ENCODE data around the gene BCAN. TPM values are rescaled to one million over a fixed set of nuclear protein-coding genes. Genes with fewer than 3 reads are reported as not detected.

BCAN gene
- total and polyA plus RNA-seq, 12 donors, result 0.11 to 36.3 (median 5.6) TPM; not detected in 2

DNA sequence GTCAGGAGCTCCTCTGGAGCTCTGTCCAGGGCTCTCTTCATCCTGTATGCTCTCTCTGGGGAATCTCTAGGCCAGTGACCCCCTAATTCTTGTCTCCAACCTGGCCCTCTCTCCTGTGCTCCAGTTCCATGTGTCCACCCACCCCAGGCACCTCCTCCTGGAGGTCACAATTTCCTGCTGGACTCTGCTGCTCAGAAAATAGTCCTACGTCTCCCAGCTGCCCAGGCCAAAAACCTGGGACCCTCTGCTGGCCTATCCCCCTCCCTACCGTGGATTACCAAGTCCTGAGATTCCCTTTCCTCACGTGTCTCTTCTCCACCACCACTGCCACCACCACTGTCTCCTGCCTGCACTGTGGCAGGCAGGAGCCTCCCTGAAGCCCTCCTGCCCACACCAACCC lies 23.6 kb downstream of the BCAN start:
- peak overlapping the region in 4 of 5 donors; percentile 13 to 93 (median 46) for H3K27ac ChIP-seq

DNA sequence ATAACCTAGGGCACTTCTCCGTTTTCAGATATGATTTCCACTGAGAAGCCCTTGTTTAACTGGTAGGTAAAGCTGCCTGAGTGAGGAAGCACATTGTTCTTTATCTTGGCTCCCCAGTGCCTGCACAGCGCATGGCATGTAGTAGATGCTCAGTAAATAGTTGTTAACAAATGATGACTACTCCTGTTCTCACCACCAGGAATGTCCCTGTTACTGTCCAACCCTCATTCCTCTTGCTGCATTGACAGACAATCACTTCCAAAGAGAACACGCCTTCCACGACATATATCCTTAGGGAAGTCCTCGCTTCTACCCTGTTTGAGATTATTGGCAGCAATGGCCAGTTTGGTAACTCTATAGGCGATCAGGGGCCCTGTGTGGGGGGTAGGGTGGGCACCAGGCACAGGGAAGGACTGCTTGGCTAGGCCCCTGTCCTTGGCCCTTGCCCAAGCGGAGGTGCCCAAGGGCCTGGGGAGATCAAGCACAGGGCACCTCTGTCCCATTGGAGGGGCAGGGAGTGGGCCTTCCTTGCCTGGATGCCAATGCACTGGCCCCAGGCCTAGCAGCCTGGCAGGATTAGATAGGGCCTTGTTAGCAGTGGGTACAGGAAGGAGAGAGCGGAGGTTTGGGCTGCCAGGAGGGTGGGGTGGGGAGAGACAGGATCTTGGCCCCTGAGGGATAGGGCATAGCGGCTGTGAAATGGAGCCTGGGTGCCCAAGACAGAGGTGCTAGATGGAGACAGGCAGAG lies 25.1 kb downstream of the BCAN start:
- peaks cover 7 to 47% of the 10 kb centered on the region in 2 donors for H3K4me1 ChIP-seq (replicated peaks in 1 of 2)

More for the DNA sequence above, 23.6 kb downstream of the BCAN start:
- Histone ChIP-seq H3K4me1 (replicated peaks in 1 of 2) (peaks cover 19 to 60% of the 10 kb centered on the region in 2 donors), H3K27me3 (no peaks in the 10 kb centered on the region), H3K9me3 (replicated peaks in 1 of 3) (no peaks in the 10 kb centered on the region), H3K4me3 (no peak overlapping the region), H3K36me3 (replicated peaks in 1 of 2) (no peaks in the 10 kb centered on the region)
- DNase-seq, result no peak
- TF ChIP-seq POLR2A (IDR thresholded peaks at IDR 0.05), result no peak
- TF ChIP-seq, protein P1, sequence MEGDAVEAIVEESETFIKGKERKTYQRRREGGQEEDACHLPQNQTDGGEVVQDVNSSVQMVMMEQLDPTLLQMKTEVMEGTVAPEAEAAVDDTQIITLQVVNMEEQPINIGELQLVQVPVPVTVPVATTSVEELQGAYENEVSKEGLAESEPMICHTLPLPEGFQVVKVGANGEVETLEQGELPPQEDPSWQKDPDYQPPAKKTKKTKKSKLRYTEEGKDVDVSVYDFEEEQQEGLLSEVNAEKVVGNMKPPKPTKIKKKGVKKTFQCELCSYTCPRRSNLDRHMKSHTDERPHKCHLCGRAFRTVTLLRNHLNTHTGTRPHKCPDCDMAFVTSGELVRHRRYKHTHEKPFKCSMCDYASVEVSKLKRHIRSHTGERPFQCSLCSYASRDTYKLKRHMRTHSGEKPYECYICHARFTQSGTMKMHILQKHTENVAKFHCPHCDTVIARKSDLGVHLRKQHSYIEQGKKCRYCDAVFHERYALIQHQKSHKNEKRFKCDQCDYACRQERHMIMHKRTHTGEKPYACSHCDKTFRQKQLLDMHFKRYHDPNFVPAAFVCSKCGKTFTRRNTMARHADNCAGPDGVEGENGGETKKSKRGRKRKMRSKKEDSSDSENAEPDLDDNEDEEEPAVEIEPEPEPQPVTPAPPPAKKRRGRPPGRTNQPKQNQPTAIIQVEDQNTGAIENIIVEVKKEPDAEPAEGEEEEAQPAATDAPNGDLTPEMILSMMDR (IDR thresholded peaks at IDR 0.05), result no peak
- intact Hi-C loops (cut with DNase I), result no loop called here
- 46 to 77% (median 71%) methylated on average over 3 of the region's 3 CpGs for WGBS, 4 donors

DNA sequence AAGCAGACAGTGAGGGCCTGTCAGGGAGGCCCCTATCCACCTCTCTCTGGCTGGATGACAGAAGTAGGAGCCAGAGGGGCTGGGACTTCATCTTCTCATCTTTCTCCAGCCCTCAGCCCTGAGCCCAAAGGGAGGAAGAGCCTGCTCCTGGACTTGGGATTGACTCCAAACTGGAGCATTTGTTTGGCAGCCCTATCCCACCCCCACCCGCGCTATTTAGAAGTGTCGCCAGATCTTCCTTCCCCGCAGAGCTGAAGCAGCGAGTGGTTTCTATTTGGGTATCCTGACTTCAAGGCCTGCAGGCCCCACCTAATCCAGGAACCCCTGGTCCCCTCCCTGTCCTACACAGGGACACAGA lies 25.7 kb downstream of the BCAN start:
- Histone ChIP-seq H3K27ac (peak overlapping the region in 2 of 5 donors; percentile 63 to 69), H3K27me3 (no peaks in the 10 kb centered on the region), H3K36me3 (replicated peaks in 1 of 2) (no peaks in the 10 kb centered on the region), H3K9me3 (replicated peaks in 1 of 3) (no peaks in the 10 kb centered on the region), H3K4me1 (replicated peaks in 1 of 2) (peaks cover 7 to 41% of the 10 kb centered on the region in 2 donors), H3K4me3 (no peak overlapping the region)
- 49 to 97% (median 73%) methylated on average over 4 to 5 of the region's 5 CpGs for WGBS, 4 donors
- intact Hi-C loops (cut with DNase I), result no loop called here
- no peak for DNase-seq
- TF ChIP-seq, protein P1 (IDR thresholded peaks at IDR 0.05), result no peak
- TF ChIP-seq POLR2A (IDR thresholded peaks at IDR 0.05), result no peak

More for the DNA sequence above, 25.1 kb downstream of the BCAN start:
- no peak overlapping the region for H3K4me3 ChIP-seq
- no peaks in the 10 kb centered on the region for H3K36me3 ChIP-seq (replicated peaks in 1 of 2)
- TF ChIP-seq, protein P1 (IDR thresholded peaks at IDR 0.05), result no peak
- TF ChIP-seq POLR2A (IDR thresholded peaks at IDR 0.05), result no peak
- peak overlapping the region in 2 of 5 donors; percentile 63 to 69 for H3K27ac ChIP-seq
- no peaks in the 10 kb centered on the region for H3K27me3 ChIP-seq
- 83 to 93% (median 88%) methylated on average over 7 to 9 of the region's 9 CpGs for WGBS, 4 donors
- no peaks in the 10 kb centered on the region for H3K9me3 ChIP-seq (replicated peaks in 1 of 3)
- no peak for DNase-seq
- intact Hi-C loops (cut with DNase I), result no loop called here

DNA sequence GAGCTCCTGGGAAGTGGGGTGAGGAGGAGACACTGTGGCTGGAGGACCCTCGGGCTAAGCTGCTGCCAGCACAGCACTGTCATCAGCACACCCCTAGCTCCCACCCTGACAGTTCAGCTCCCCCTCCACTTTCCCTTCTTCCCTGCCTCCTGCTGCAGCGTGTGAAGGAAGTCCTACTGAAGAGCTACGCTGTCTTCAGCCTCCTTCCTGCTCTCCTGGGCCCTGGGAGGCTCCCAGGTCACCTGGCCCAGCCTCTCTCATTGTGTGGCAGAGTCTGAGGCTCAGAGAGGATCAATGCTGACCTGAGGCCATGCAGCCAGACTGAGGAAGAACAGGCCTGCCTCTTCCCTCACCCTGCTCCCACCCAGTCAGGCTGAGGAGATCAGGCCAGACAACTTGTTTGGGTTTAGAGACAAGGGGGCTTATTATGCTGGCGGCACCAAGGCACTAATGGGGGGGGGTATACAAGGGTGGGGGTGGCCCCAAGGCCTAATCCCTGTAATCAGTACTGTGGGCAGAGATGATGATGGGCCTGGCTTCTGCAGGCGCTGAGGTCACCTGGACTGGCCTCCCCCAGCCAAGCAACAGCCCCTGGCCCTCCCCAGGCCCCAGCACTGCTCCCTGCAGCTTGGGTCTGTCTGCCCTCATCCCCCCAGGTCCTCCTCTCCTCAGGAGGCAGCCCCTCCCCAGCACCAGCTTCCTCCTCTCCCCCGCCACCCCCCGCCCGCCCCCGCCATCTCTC lies 26.2 kb downstream of the BCAN start:
- H3K9me3 ChIP-seq (replicated peaks in 1 of 3), result no peaks in the 10 kb centered on the region
- no peaks in the 10 kb centered on the region for H3K27me3 ChIP-seq
- intact Hi-C loops (cut with DNase I), result no loop called here
- no peak for TF ChIP-seq POLR2A (IDR thresholded peaks at IDR 0.05)
- TF ChIP-seq, protein P1 (IDR thresholded peaks at IDR 0.05), result no peak
- no peak for DNase-seq
- peaks cover 7 to 36% of the 10 kb centered on the region in 2 donors for H3K4me1 ChIP-seq (replicated peaks in 1 of 2)
- WGBS, 4 donors, result 65 to 91% (median 87%) methylated on average over 5 to 9 of the region's 9 CpGs
- peak overlapping the region in 2 of 5 donors; percentile 63 to 69 for H3K27ac ChIP-seq
- no peak overlapping the region for H3K4me3 ChIP-seq
- H3K36me3 ChIP-seq (replicated peaks in 1 of 2), result no peaks in the 10 kb centered on the region

All from adrenal gland (tissue), 12 donors.